GM18873 (cell line): Measurements from ENCODE around the gene IKZF5.

Experiments
- ATAC-seq: cut with Tn5 transposase; IDR thresholded peaks from one replicate; pipeline ENCODE4 v1.9.1; 2021; ENCODE audit warnings: mild to moderate bottlenecking, moderate library complexity, moderate number of reproducible peaks; ENCODE audit not compliant: unreplicated experiment, low FRiP score

IKZF5 gene

DNA sequence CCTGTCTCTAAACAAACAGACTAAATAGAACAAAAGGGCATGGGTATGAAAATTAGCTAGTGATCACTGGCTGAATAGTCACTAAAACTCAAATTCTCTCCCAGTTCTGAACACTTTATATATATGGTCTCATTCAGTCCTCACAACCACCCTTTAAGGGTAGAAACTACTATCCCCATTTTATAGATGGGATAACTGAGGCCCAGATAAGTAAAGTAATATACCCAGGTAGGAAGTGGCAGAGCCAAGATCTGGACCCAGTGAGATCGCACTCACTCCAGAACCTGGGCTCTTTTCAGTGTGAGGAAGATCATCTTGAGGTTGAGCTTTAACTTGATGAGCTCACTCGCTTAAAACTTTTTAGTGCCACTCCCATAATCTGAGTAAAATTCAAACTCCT lies 23.9 kb downstream of the IKZF5 start:
- ATAC-seq: no peak

DNA sequence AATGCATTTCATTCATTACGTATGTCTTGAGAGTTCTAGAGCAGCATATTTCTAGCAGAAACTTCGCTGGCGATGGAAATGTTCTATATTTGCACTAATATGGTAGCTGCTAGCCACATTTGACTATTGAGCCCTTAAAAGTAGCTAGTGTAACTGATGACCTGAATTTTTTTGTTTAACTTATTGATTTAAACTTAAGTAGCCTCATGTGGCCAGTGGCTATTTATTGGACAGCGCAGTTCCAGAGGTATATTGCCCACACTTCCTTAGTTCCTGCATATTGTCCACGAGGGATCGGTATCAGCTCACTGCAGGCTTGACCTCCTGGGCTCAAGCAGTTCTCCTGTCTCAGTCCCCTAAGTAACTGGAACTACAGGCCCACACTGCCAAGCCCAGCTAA lies 24.7 kb downstream of the IKZF5 start:
- ATAC-seq: no peak

DNA sequence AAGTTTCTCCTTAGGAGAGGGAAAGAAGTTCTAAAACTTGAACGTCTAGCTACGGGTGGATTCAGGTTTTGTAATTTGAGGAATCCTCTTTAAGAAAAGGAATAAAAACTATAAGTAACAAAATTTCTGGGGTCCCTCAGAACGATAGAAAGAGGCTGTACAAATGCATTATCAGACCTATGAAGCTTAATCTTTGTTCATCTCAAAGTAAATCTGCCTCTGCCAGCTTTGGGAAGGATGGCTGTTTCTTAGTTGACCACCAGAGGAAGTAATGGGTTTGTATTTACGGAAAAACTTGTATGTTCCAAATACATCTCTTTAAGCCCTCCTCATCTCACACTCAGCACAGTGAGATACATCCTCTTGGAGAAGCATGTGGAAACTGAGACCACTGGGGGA lies 27.5 kb downstream of the IKZF5 start:
- no peak for ATAC-seq

DNA sequence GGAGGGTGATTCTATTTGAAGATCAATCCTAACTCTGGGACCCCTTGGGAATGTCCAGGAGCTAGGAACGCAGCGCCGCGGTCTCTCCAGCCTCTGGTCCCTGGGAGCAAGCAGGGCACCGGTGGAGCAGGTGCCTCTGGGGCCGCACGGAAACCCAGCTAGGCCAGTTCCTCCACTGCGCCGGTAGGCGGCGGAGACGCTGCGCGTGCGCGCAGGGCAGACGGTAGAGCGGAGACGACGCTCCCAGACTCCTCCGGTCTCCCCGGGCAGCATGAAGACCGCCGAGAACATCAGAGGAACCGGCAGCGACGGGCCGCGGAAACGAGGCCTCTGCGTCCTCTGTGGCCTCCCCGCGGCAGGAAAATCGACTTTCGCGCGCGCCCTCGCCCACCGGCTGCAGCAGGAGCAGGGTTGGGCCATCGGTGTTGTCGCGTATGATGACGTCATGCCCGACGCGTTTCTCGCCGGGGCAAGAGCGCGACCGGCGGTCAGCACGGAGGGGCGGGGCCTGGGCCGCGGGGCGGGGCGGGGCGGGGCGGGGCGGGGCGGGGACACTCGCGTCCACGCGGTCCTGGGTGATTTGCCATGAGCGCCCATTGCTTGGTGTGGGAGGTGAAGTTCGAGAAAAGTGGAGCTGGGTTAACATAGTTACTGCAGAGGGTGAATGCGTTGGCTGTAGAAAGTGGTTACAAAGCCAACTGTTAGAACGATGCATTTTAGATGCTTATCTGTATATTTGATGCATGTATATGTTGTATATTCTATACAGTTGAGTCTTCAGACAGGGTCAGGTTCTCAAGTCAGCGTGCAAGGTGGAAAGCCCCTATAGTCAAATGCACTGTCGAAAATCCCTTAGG lies 28.2 kb downstream of the IKZF5 start, which contains the start of gene PSTK:
Gene PSTK (plus strand): TSS at position 193 of the 857 bp plus-strand sequence. CDS start 79 bp downstream, at position 272.
- peak; percentile 86 for ATAC-seq

DNA sequence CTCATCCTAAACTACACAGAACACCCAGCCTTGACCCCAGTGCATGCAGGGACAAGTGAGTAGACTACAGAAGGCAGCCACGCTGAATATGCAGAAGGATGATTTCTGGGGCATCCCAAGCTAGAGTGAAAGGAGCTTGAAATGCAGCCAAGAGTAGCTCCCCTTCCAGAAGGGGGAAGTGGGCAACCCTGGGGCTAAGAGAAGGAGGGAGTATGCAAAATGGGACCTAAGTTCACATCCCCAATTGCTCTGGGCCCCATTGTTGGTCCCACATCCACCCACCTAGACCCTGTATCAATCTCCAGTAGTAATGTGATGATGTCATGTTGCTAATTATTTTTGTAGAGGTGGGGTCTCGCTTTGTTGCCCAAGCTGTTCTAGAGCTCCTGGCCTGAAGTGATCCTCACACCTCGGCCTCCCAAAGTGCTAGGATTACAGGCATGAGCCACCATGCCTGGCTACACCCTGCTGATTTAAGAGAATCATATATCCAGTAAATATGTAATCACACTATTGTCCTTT lies 34.0 kb downstream of the IKZF5 start:
- ATAC-seq: no peak

DNA sequence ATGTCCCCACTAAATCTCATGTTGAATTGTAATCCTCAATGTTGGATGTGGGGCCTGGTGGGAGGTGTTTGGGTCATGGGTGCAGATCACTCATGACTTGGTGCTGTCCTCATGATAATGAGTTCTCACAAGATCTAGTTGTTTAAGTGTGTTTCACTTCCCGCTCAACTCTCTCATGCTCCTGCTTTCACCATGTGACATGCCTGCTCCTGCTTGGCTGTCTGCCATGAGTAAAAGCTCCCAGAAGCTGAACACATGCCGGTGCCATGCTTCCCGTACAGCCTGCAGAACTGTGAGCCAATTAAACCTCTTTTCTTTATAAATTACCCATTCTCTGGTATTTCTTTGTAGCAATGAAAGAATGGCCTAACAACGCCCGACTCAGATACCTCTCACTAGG lies 34.6 kb downstream of the IKZF5 start:
- ATAC-seq: no peak

DNA sequence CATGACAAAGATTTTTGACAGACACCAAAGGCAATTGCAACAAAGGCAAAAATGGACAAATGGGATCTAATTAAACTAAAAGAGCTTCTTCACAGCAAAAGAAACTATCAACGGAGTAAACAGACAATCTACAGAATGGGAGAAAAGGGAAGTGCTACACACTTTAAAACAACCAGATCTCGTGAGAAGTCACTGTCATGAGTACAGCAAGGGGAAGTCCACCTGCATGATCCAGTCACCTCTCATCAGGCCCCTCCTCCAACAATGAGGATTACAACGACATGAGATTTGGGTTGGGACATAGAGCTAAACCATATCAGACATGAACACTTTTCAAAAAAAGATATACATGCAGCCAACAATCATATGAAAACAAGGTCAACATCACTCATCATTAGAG lies 39.9 kb downstream of the IKZF5 start:
- no peak for ATAC-seq

DNA sequence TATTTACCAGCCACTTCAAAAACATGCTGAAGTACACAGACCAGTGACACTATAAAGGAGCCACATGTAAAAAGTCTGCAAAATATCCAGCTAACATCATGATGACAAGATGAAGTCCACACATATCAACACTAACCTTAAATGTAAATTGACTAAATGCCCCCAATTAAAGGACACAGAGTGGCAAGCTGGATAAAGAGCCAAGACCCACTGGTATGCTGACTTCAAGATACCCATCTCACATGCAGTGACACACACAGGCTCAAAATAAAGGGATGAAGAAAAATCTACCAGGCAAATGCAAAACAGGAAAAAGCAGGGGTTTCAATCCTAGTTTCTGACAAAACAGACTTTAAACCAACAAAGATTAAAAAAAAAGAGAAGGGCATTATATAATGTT lies 41.7 kb downstream of the IKZF5 start:
- no peak for ATAC-seq

DNA sequence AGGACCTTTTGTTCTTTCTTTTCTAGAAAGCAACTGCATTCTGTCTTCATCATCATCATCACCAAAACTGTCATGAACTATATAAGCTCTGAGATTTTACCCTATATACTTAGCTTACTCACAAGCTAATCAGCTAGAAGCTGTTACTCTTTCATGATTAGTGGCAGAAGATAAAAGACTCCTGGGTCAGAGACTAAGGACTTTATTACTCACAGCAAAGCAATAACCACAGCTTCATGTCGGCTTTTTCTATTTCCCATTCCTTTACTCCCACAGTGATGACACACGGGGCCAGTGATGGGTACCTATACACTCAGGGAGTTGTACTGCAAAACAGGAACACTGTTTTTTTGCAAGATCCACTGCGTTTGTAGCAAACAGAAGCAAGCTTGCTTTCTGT lies 46.2 kb downstream of the IKZF5 start:
- ATAC-seq: no peak

DNA sequence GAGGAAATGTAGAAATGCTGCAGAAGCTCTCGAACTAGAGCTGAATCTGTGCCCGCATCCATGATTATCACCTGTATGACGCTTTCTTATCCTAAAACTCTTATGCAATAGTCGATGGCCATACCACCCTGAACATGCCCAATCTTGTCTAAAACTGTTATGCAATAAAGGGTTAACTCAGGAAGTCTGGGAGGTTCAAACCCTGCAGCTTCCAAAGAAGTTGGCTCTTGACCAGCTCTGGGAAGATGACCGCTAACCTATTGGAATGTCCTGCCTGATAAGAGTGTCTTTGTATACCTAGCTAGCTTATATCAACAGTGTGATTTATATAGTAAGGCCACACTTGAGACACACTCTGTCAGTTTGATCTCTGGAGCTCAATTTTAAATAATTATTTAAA lies 51.1 kb downstream of the IKZF5 start:
- ATAC-seq: no peak

DNA sequence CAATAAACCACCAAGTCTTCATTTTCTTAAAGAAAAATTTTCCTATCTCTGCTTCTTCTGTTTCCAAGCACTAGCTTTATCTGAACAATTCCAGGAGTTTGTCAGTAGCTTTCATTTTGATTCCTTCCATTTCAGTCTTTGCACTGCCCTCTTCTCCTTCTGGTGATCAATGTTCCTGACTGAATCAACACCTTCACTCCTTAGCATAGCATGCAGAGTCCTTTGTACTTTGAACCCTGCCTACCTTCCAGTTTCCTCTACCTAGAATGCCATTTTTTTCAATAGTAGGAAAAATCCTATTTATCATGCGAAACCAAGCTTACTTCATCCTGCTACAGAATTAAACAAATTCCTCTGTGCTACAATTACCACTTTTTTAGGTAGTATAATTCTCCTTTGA lies 52.7 kb downstream of the IKZF5 start:
- no peak for ATAC-seq

DNA sequence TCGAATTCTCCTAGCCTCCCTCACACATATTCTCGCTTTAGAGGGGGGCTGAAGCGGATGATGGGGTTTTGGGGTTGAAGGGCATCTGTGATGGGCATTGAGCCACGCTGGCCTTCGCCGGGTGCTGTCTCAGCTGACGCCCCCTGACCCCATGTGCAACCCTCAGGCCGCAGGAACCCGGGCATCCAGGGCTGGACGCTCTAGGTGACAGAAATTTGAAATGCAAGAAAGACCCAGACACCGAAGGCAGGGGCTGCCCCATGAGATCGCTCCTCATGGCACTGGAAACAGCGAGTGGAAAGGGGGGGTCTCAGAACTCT lies 53.9 kb downstream of the IKZF5 start:
- ATAC-seq: no peak

DNA sequence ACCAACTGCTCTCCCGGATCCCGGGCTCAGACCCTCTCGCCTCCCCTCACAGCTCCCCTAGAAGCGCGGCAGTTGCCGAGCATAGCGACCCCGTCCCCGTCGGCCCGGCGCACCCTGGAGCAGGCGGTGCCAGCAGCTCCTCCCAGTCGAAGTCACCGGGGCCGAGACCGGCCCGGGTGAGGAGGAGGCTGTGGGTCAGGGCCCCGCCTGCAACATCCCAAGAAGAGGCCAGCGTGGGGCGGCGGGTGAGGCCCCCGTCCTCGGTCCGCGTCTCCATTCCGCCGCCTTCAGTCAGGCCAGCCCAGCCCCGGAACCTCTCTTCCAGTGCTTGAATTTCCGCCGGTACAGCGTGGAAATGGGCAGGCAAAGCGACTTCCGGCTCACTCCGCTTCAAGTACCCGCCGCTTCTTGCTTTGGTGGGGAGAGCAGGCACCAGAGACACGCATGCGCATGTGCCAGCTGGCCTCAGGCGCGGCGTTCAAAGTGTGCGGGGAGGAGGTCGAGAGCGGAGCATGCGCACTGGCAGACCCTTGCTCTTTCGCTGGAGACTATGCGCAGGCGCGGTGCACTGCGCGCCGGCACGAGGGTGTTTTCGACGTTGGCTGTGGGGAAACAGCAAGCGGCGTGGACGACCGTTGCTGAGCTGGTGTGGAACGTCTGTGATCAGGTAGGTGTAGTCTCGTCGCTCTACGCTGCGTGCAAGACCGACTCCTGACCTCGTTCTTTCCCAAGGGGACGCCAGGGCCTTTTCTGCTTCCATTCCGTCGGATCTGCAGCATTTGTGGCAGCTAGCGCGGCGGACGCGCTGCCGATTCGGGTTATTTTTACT lies 54.5 kb downstream of the IKZF5 start, which contains the start of gene C10orf88:
Gene C10orf88 (minus strand): TSS at position 326 of the 829 bp plus-strand sequence. CDS start 49 bp downstream, at position 277.
- ATAC-seq: peak; percentile 94

DNA sequence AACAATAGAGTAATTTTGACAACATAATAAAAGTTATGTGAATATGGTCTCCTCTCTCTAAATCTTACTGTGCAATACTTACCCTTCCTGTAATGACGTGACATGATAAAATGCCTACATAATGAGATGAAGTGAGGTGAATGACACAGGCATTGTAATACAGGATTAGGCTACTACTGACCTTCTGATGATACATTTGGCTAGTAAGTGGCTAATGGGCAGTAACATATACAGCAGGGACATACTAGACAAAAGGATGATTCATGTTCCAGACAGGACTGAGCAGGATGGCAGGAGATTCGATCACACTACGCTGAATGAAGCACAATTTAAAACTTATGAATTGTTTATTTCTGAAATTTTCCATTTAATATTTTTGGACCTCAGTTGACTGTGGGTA lies 59.3 kb downstream of the IKZF5 start:
- ATAC-seq: no peak
